ENCODE results near the gene CPVL.

CPVL gene

GRCh38 chr7:28996836-28997235 lies 149.5 kb downstream of the CPVL start:
- TF ChIP-seq CTCF (IDR thresholded peaks at IDR 0.05; ENCODE audit: low read depth, low read length) = no peak
- no peak overlapping the region for H3K4me3 ChIP-seq (ENCODE audit: low read depth, low read length)

- H3K4me3 ChIP-seq (ENCODE audit: low read depth, low read length) = no peak overlapping the region
- TF ChIP-seq CTCF (IDR thresholded peaks at IDR 0.05; ENCODE audit: low read depth, low read length) = no peak
Observed at GRCh38 chr7:28993371-28993770, 153.0 kb downstream of the CPVL start.

- no peak for TF ChIP-seq CTCF (IDR thresholded peaks at IDR 0.05; ENCODE audit: low read depth, low read length)
Observed at GRCh38 chr7:28992798-28993197, 153.5 kb downstream of the CPVL start.

GRCh38 chr7:28990200-28990960 lies 156.0 kb downstream of the CPVL start:
- TF ChIP-seq CTCF (IDR thresholded peaks at IDR 0.05; ENCODE audit: low read depth, low read length) = no peak
- no peak overlapping the region for H3K4me3 ChIP-seq (ENCODE audit: low read depth, low read length)

More at GRCh38 chr7:28992798-28993197, 153.5 kb downstream of the CPVL start:
- H3K4me3 ChIP-seq (ENCODE audit: low read depth, low read length) = no peak overlapping the region

GRCh38 chr7:28989211-28989980 lies 156.9 kb downstream of the CPVL start:
- no peak overlapping the region for H3K4me3 ChIP-seq (ENCODE audit: low read depth, low read length)
- TF ChIP-seq CTCF (IDR thresholded peaks at IDR 0.05; ENCODE audit: low read depth, low read length) = no peak

- TF ChIP-seq CTCF (IDR thresholded peaks at IDR 0.05; ENCODE audit: low read depth, low read length) = no peak
- H3K4me3 ChIP-seq (ENCODE audit: low read depth, low read length) = no peak overlapping the region
Observed at GRCh38 chr7:28988810-28989209, 157.5 kb downstream of the CPVL start.

GRCh38 chr7:28988091-28988490 lies 158.2 kb downstream of the CPVL start:
- no peak overlapping the region for H3K4me3 ChIP-seq (ENCODE audit: low read depth, low read length)
- TF ChIP-seq CTCF (IDR thresholded peaks at IDR 0.05; ENCODE audit: low read depth, low read length) = no peak
